GM12872 (cell line): ENCODE measurements around the gene NLRP11.

Source experiments
- TF ChIP-seq, protein P1 (sequence below): IDR thresholded peaks from 3 replicates; pipeline ENCODE4 v1.5.1; 2011; ENCODE audit warnings: low read depth, mild to moderate bottlenecking, low read length, moderate library complexity; ENCODE audit not compliant: insufficient read depth

Gene NLRP11

DNA sequence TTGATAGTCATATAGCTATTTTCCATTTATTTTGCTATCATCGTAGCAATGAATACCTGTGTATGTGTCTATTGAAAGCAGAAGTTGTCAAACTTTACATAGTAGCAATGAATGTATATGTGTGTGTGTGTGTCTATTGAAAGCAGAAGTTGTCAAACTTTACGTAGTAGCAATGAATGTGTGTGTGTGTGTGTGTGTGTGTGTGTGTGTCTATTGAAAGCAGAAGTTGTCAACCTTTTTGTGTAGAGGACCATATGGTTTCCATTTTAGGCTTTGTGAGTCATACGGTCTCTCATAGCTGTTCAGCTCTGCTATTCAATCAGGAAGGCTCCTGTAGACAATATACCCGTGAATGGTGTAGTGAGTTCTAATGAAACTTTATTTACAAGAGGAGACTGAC, 25.4 kb upstream of the NLRP11 start:
- TF ChIP-seq, protein P1, sequence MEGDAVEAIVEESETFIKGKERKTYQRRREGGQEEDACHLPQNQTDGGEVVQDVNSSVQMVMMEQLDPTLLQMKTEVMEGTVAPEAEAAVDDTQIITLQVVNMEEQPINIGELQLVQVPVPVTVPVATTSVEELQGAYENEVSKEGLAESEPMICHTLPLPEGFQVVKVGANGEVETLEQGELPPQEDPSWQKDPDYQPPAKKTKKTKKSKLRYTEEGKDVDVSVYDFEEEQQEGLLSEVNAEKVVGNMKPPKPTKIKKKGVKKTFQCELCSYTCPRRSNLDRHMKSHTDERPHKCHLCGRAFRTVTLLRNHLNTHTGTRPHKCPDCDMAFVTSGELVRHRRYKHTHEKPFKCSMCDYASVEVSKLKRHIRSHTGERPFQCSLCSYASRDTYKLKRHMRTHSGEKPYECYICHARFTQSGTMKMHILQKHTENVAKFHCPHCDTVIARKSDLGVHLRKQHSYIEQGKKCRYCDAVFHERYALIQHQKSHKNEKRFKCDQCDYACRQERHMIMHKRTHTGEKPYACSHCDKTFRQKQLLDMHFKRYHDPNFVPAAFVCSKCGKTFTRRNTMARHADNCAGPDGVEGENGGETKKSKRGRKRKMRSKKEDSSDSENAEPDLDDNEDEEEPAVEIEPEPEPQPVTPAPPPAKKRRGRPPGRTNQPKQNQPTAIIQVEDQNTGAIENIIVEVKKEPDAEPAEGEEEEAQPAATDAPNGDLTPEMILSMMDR: no peak

DNA sequence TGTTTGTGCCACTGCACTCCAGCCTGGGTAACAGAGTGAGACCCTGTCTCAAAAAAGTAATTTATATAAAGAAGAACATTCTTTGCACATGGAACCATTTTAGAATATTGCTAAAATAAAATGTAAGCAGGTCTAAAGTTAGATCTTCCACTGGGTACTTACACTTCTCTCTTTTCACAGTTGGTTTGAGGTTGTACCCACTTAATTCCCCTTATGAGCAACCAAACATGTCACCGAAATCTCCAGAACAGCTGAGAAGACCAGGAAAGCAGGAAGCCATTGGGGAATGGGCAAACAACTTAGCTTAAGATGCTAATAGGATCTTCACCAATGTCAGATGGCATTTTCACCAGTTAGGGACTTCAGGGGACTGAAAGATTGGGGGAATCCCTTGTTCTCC, 23.4 kb upstream of the NLRP11 start:
- TF ChIP-seq, protein P1: no peak

DNA sequence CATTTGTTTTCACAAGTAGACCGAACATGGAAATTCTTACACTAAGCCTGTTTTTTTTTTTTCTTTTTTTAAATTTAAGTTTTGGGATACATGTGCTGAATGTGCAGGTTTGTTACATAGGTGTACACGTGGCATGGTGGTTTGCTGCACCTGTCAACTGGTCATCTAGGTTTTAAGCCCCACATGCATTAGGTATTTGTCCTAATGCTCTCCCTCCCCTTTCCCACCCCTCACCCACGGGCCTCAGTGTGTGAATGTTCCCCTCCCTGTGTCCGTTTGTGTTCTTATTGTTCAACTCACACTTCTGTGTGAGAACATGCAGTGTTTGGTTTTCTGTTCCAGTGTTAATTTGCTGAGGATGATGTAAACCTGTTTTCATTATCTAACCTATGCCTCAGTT, 7.1 kb upstream of the NLRP11 start:
- TF ChIP-seq, protein P1: no peak

DNA sequence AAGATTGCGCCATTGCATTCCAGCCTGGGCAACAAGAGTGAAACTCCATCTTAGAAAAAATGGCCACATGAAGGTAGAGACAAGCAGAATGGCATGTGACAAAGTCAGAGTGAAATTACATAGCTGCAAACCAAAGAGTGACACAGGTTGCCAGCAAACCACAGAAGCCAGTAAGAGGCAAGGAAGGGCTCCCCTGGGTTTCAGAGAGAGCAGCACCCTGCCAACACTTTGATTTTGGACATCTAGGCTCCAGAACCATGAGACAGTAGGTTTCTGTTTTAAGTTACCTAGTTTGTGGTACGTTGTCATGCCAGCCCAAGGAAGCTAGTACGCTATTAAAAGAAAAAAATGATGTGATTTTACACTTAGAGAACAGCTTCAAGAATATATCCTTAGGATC, 6.5 kb upstream of the NLRP11 start:
- TF ChIP-seq, protein P1: no peak

DNA sequence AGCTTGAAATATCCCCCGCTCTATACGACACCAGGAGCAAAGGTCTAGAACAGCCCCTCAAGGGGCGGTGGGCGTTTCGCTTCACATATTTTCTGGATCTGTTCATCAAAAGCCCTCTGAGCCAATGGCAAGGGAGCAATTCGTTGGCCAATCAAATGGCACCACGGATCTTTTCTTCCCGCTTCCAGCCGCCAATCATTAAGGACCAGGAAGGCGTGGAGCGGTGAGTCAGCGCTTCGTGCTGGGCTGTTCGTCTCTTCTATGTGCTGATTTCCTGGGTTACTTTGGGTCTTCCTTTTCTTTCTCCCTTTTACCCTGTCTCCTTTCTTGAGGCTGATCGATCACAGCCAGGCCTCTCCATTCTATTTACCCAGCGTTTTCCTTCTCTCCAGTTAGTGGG, 4.5 kb upstream of the NLRP11 start, which contains the start of gene NLRP4:
NLRP4 (plus strand) TSS at position 201 of the 400 bp plus-strand sequence. CDS start 15,541 bp downstream, outside the sequence.
- TF ChIP-seq, protein P1: no peak

DNA sequence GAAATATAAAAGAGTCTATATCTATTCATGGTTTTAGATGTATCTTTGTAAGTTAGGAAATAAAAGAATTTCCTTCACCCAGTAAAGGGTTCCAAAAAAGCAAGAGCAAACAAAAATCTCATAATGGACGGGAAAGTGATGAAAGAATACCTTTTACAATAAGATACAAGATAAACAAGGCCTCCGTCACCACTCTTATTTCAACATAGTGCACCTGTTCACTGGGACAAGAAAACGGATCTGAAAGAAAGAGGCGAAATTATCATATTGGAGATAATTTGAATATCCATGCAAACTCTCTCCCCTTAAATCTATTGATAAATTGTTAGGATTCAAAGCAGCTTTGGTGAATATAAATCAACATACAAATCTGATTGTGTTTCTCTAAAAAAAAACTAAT, 877 bp upstream of the NLRP11 start:
- TF ChIP-seq, protein P1: no peak

DNA sequence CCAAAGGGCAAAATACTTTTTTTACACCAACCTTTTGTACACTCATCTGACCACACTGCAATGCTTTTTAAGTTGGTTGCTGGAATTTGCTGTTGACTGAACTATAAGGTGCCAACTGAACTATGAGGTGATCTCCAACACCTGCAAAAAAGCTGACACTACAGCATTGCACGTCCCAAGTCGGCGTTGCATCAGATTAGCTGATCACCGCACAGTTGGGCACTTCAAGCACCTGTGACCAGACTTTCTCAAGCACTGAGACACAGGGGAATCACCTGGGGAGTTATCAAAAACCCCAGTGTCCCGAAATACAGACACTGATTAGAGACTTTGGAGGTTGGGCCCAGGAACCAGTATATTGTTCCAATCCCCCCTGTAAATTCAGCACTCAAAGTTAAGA, 1.1 kb downstream of the NLRP11 start:
- TF ChIP-seq, protein P1: no peak

DNA sequence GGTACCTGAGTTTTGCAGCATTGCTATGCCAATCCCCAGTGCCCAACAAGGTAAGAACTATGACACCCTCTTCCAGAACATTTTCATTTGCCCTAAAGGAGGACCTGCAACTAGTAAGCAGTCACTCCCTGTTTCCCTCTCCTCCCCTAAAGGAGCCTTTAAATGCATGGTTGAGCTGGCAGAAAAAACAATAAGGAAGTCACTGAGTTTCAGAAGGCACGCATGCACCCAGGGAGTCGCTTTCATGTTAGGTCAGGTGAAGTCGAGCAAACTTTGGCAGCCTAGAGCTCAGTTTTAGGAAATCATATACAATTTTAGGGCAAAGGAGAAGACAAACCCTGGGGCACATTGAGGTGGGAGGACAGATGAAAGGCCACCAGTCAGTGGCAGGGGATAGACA, 11.8 kb downstream of the NLRP11 start:
- TF ChIP-seq, protein P1: no peak
